ENCODE data around the gene ZNF555. TPM values are rescaled to one million over a fixed set of nuclear protein-coding genes. Genes with fewer than 3 reads are reported as not detected.
"Not testable (repeated sequence)": the region's sequence is repeated elsewhere in the genome, so short reads cannot be mapped to it uniquely, and the experiment has no call there.

ZNF555 gene
- total RNA-seq, 4 donors from 2014 or later = 2.6 to 6.4 (median 3.9) TPM

GRCh38 chr19:2866495-2867024 lies 25.3 kb downstream of the ZNF555 start:
- in situ Hi-C loops (cut with MboI; ENCODE audit: low pct_ligation_motif_present in 1 of 4, low pct_unique_long_range_greater_than_20kb in 1 of 4, low sequenced_read_pairs in 3 of 4) = loop anchor here in 1 of 4 donors (5.0 kb wide), 1 partner anchor 214 kb away; no protein-coding TSS in a partner anchor
- TF ChIP-seq POLR2A (IDR thresholded peaks at IDR 0.05) = no peak
- TF ChIP-seq EP300 (IDR thresholded peaks at IDR 0.05; ENCODE audit: low read depth) = no peak
- TF ChIP-seq POLR2AphosphoS5 (IDR thresholded peaks at IDR 0.05) = no peak
- Histone ChIP-seq H3K4me1 (no peaks in the 10 kb centered on the region), H3K27ac (no peak overlapping the region), H3K36me3 (no peaks in the 10 kb centered on the region), H3K4me3 (no peak overlapping the region), H3K9me3 (no peaks in the 10 kb centered on the region), H3K27me3 (no peaks in the 10 kb centered on the region)
- 81 to 100% methylated on average over 1 to 8 of the region's 8 CpGs for WGBS, 2 donors (ENCODE audit: low coverage in 1 of 2)
- DNase-seq = no peak
- intact Hi-C loops (cut with DNase I; ENCODE audit: low total_unique reads) = no loop called here

- 77 to 86% methylated on average over 16 to 35 of the region's 36 CpGs for WGBS, 2 donors (ENCODE audit: low coverage in 1 of 2)
- intact Hi-C loops (cut with DNase I; ENCODE audit: low total_unique reads) (no loop called here), in situ Hi-C loops (cut with MboI; ENCODE audit: low pct_ligation_motif_present in 1 of 4, low pct_unique_long_range_greater_than_20kb in 1 of 4, low sequenced_read_pairs in 3 of 4) (loop anchor here in 1 of 4 donors (5.0 kb wide), 1 partner anchor 215 kb away; no protein-coding TSS in a partner anchor)
- no peak within 1 kb of the TSS for H3K27ac ChIP-seq
- no peak within 1 kb of the TSS for H3K4me3 ChIP-seq
- no peaks in the 10 kb centered on the region for H3K4me1 ChIP-seq
- no peaks in the 10 kb centered on the region for H3K27me3 ChIP-seq
- no peaks in the 10 kb centered on the region for H3K9me3 ChIP-seq
- TF ChIP-seq EP300 (IDR thresholded peaks at IDR 0.05; ENCODE audit: low read depth) (no peak), POLR2AphosphoS5 (IDR thresholded peaks at IDR 0.05) (no peak), CTCF (IDR thresholded peaks at IDR 0.05) (no peak), POLR2A (IDR thresholded peaks at IDR 0.05) (no peak)
- no peak for DNase-seq
- H3K36me3 ChIP-seq = no peaks in the 10 kb centered on the region
Measured at GRCh38 chr19:2867025-2867991, 26.0 kb downstream of the ZNF555 start, which contains the start of gene ZNF556. TSS of gene ZNF556 (plus strand) at chr19:2867335. CDS start at chr19:2867422, 87 bp downstream.

GRCh38 chr19:2869618-2870017 lies 28.3 kb downstream of the ZNF555 start:
- Histone ChIP-seq H3K27me3 (no peaks in the 10 kb centered on the region), H3K9me3 (no peaks in the 10 kb centered on the region), H3K36me3 (no peaks in the 10 kb centered on the region), H3K4me1 (no peaks in the 10 kb centered on the region), H3K4me3 (no peak overlapping the region), H3K27ac (no peak overlapping the region)
- intact Hi-C loops (cut with DNase I; ENCODE audit: low total_unique reads) = loop anchor here (10.0 kb wide), 1 partner anchor 225 kb away; no protein-coding TSS in a partner anchor
- in situ Hi-C loops (cut with MboI; ENCODE audit: low pct_ligation_motif_present in 1 of 4, low pct_unique_long_range_greater_than_20kb in 1 of 4, low sequenced_read_pairs in 3 of 4) = loop anchor here in 2 of 4 donors (5.0 to 10.0 kb wide), 2 partner anchors 217 to 225 kb away; no protein-coding TSS in a partner anchor
- TF ChIP-seq CTCF (IDR thresholded peaks at IDR 0.05) (no peak), EP300 (IDR thresholded peaks at IDR 0.05; ENCODE audit: low read depth) (no peak), POLR2A (IDR thresholded peaks at IDR 0.05) (no peak), POLR2AphosphoS5 (IDR thresholded peaks at IDR 0.05) (no peak)
- 80% methylated on average over 10 of the region's 10 CpGs; no CpG with 5 or more reads in 1 of the 2 donors for WGBS, 2 donors (ENCODE audit: low coverage in 1 of 2)
- DNase-seq = no peak

- TF ChIP-seq CTCF (IDR thresholded peaks at IDR 0.05) = peak in 2 of 5 experiments; percentile 26 to 47
- 22 to 25% methylated on average over 1 to 11 of the region's 11 CpGs for WGBS, 2 donors (ENCODE audit: low coverage in 1 of 2)
- not testable (repeated sequence) for H3K27me3 ChIP-seq, H3K27ac ChIP-seq, H3K4me1 ChIP-seq, H3K36me3 ChIP-seq, H3K4me3 ChIP-seq, DNase-seq
- intact Hi-C loops (cut with DNase I; ENCODE audit: low total_unique reads) (loop anchor here (10.0 kb wide), 1 partner anchor 227 kb away; no protein-coding TSS in a partner anchor), in situ Hi-C loops (cut with MboI; ENCODE audit: low pct_ligation_motif_present in 1 of 4, low pct_unique_long_range_greater_than_20kb in 1 of 4, low sequenced_read_pairs in 3 of 4) (loop anchor here in 1 of 4 donors (10.0 kb wide), 1 partner anchor 227 kb away; no protein-coding TSS in a partner anchor)
- H3K9me3 ChIP-seq = peaks cover 5 to 17% of the 10 kb centered on the region in 2 donors
Measured at GRCh38 chr19:2872175-2872574, 30.9 kb downstream of the ZNF555 start.

All from transverse colon (tissue), 4 donors.